COLO829 (cell line): ENCODE measurements around the gene CPM.
"Not testable (repeated sequence)": the region's sequence is repeated elsewhere in the genome, so short reads cannot be mapped to it uniquely, and the experiment has no call there.

Experiments used
- DNase-seq: peaks from one replicate; pipeline ENCODE4 v3.0.0; 2012; ENCODE audit warnings: low spot score

Gene CPM

DNA sequence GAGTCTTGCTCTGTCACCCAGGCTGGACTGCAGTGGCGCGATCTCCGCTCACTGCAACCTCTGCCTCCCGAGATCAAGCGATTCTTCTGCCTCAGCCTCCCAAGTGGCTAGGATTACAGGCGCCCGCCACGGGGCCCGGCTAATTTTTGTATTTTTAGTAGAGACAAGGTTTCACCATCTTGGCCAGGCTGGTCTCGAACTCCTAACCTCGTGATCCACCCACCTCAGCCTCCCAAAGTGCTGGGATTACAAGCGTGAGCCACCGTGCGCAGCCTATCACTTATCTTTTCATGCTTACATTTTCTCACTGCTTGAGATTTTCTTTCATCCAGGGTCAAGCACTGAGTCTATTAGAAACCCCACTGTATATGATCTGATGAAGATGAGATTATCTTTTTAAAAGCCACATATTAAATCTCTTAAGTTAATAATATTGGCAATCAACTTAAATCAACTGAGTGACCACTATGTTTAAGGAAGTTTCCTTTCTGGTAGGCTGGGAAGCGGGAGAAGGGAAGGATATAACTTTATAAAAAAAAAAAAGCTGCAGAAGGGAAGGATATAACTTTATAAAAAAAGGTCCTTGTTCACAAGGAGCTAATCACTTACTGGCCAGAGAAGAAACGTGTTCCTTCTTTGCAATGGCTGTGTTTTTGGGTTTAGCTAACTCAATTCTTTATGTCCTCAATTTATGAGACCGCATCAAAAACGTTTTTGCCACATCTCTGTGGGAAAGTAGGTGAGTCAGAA, 126.3 kb downstream of the CPM start:
- DNase-seq: no peak

- no peak for DNase-seq
Observed at GRCh38 chr12:68805592-68806120, 127.3 kb downstream of the CPM start.

DNA sequence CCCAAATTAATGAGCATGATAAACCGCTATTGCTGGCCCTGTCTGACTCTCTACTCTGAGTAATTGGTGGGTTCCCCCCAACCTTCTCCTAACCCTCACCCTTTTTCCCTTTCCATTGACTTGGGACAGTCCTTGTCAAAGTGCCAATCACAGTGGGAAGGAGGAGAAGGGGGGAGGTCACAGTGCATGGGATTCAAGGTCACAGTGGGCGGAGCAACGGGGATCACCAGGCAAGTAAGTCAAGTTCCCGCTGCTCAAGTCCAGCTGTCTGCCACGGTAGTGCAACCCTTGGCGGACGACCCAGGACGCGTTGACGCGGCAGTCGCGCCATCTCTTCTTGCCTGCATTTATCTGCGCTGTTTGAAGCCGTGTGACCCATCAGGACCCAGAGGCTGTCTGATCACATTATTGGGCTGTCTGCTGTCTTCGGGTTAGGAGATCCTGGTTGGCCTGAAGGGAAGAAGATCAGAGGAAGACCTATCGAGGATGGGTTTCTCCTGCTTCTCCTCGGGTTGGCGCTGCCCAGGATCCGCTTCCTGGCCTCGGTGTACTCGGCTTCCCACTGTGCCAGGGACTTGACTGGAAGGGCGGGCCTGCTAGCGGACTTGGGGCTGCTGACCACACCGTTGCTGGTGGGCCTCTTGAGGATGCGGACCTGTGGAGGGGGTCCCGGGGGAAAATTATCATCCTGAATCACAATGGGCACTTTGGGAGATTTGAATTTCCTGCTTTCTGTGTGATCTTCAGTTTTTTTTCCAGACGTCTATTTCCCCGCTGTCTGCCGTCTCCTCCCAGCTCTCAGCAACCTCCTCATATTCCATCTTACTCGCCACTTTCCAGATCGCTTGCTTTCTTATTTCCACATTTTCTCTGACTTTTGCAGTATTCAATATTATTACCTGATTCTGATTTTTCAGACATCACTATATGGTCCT, 128.0 kb downstream of the CPM start:
- no peak for DNase-seq

GRCh38 chr12:68803948-68804656, 128.9 kb downstream of the CPM start:
- no peak for DNase-seq

- not testable (repeated sequence) for DNase-seq
Observed at GRCh38 chr12:68802911-68803651, 129.9 kb downstream of the CPM start.

DNA sequence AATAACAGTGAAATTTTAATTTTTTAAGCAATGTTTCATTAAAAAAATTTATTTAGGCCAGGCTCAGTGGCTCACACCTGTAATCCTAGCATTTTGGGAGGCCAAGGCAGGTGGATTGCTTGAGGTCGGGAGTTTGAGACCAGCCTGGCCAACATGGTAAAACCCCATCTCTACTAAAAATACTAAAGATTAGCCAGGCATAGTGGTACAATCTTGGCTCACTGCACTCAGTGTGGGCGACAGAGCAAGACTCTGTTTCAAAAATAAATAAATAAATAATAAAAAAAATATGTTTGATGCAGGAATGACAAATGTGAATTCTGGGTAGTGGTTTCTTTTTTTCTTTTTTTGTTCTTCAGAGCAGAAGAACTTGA, 130.6 kb downstream of the CPM start:
- DNase-seq: not testable (repeated sequence)
